GM21515 (cell line): ENCODE results near the gene FOXS1.

Experiments
- ATAC-seq: cut with Tn5 transposase; IDR thresholded peaks from one replicate; pipeline ENCODE4 v1.9.1; 2021; ENCODE audit not compliant: unreplicated experiment

Gene FOXS1

GRCh38 chr20:31845300-31845863, at the start of gene FOXS1:
Gene FOXS1, minus strand, starts transcription at chr20:31845604. Its CDS starts 62 bp downstream, at chr20:31845542.
- ATAC-seq, result no peak

DNA sequence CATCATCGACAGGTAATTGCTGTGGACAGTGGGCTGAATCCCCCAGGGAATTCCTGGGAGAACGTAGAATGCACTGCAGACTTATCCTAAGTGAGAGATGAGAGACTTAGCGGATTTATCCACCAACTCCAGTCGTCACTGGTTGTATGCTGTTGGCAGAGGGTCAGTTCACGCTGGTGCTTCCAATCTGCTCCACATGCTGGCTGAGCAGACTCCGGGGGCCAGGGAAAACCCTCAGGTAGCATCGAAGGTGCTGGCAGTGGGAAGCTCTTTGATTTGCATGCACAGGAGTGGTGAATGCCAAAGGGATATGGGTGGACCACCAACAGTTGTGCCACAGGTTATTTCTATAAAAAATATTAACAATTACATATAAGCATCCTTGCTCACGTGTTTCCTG, 45.2 kb upstream of the FOXS1 start:
- ATAC-seq, result no peak

DNA sequence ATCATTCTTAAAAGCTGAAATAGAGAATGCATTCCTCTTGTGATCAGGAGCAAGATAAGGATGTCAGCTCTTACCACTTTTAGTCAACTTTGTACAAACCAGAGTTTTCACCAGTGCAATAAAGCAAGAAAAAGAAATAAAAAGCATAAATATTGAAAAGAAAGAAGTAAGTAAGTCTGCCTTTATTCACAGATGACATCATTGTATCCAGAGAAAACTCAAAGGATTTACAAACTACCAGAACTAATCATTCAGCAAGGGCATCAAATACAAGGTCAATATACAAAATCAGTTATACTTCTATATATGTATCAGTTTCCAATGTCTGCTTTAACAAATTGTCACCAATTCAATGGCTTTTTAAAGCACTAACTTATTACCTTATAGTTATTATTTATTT, 38.4 kb upstream of the FOXS1 start:
- no peak for ATAC-seq

GRCh38 chr20:31881945-31882344, 36.5 kb upstream of the FOXS1 start:
- no peak for ATAC-seq

- ATAC-seq, result peak; percentile 88
Observed at GRCh38 chr20:31879143-31879987, 34.0 kb upstream of the FOXS1 start.

DNA sequence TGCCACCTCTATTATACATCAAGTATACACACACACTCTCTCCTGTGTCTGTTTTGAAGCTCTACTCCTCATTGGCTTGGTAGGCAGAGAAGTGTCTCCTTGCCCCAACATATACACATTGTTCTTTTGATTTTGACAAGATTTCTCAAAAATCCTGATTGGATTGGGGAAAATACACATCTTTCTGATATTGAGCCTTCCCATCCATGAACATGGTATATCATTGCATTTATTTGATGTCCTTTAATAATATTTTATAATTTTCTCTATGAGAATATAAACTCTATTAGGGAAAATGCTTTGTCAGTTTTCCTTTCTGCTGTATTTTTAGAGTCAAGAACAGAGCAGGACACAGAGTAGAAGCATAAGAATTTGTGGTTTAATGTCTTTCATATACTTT, 32.3 kb upstream of the FOXS1 start:
- no peak for ATAC-seq

GRCh38 chr20:31875671-31876070, 30.3 kb upstream of the FOXS1 start:
- no peak for ATAC-seq

DNA sequence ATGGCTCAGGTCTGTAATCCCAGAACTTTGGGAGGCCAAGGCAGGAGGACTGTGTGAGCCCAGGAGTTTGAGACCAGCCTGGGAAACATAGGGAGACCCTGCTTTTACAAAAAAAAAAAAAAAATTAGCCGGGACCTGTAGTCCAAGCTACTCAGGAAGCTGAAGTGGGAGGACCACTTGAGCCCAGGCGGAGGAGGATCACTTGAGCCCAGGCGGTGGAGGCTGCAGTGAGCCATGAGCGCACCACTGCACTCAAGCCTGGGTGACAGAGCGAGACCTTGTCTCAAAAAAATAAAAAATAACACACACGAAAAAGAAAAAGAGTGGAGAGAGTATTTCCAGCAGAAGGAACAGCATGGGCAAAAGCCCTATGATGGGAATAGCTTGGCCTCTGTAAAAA, 27.0 kb upstream of the FOXS1 start:
- ATAC-seq, result no peak

GRCh38 chr20:31871618-31871954, 26.2 kb upstream of the FOXS1 start:
- ATAC-seq, result no peak

- ATAC-seq, result no peak
Observed at GRCh38 chr20:31870726-31871617, 25.6 kb upstream of the FOXS1 start.

DNA sequence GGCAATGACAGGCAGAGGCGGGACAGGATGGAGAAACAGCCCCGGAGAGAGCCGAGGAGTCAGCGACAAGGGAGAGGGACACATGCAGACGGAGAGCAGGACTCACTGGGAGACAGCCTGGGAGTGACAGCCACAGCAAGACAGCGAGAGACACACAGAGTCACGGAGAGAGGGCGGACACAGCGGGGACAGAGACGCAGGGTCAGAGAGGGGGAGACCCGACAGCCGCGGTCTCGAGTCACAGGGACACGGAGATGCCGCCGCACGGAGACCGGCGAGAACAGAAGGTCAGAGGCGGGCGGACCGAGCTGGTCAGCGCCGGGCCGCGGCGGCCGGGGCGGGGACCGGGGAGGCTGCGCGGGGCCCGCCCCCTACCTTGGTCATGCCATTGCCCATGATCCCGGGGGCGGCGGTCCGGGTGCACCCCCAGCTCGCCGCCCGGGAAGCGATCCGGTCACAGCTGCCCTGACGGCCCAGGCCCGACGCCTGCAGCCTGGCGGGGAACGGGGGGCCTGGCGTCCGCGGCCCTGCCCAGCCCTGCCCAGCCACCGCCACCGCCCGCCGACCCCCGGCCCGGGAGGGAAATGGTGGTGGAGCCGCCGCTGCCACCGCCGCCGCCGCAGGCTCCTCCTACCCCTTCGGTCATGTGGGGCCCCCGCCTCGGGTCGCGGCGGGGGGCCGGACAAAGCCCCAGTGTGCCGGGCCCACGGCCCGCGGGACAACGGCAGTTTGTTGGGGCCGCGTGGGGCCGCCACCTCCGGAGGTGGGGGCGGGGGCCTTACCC, 24.7 kb upstream of the FOXS1 start, which contains the start of the genes DUSP15 and TTLL9:
Gene DUSP15, minus strand, starts transcription at position 586 of the 784 bp plus-strand sequence. Its CDS starts 190 bp downstream, at position 396.
Gene TTLL9, plus strand, starts transcription at position 693 of the 784 bp plus-strand sequence. CDS start 493 bp downstream, outside the sequence.
- no peak for ATAC-seq

GRCh38 chr20:31869673-31869941, 24.2 kb upstream of the FOXS1 start:
- ATAC-seq, result no peak

- ATAC-seq, result no peak
Observed at GRCh38 chr20:31868853-31869672, 23.7 kb upstream of the FOXS1 start.

DNA sequence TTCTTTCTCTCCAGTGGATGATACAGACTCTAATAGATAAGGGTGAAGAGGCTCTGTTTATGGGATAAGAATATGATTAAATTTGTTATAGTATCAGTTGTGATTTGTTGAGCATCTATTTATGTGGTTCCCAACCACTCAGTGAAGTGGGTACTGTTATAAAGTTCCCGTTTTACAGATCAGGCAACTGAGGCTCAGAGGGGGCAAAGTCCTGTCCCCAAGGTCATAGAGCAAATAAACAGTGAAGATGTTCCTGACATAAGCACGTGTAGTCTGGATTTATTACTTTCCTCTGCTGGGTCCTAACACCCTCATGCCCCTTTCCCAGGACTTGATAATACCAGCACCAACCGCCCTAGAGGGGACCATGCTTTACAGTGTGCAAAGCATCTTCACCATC, 20.8 kb upstream of the FOXS1 start:
- ATAC-seq, result no peak

- ATAC-seq, result no peak
Observed at GRCh38 chr20:31864521-31865400, 19.4 kb upstream of the FOXS1 start.

DNA sequence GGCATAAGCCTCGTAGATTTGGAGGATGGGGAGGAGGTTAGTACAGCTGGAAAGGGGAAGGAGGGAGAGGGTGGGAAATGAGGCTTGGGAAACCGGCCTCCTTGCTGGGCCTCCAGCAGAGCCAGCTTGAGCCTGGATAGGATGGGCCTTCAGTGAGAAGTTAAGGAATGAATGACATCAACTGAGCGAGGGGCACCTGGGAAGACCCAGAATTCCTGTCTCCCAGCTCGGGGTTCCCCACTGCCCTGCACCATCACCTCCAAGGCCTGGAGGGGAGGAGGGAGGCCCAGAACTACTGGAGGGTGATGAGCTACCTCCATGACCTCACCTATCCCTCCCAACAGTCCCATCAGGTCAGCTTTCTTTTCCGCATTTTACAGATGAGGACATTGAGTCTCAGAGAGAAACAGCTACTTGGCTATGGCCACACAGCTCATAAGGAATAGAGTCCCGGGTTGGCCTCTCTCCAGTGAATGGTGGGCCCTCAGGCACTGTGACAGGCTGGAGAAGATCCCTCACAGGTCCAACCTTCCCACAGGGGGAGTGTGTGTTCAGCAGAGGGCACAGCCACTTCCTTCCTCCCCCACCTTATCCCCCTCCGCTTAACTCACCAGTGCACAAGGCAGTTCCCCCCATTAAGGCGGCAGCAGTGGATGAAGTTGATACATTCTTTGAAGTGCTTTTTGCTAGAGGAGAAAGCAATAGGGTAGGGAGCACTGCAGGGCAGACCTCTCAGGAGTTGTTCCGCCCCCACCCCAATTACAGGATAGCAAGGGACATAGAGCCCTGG, 18.1 kb upstream of the FOXS1 start:
- no peak for ATAC-seq

GRCh38 chr20:31862506-31862905, 17.1 kb upstream of the FOXS1 start:
- no peak for ATAC-seq

- ATAC-seq, result no peak
Observed at GRCh38 chr20:31862157-31862470, 16.7 kb upstream of the FOXS1 start.
